CD4-positive, alpha-beta T cell treated with Interleukin-1 beta for 1 hour (primary cell): Measurements from ENCODE around the gene PAGE4.

Source experiments
- DNase-seq, 2 donors: peaks; one replicate each; pipeline ENCODE4 v3.0.0-alpha.2; 2020 to 2022

PAGE4 gene

GRCh38 chrX:49877397-49878101 is 48.4 kb downstream of the PAGE4 start:
- DNase-seq: no peak

GRCh38 chrX:49878128-49878833 is 49.2 kb downstream of the PAGE4 start:
- no peak for DNase-seq

GRCh38 chrX:49878834-49879655 is 49.9 kb downstream of the PAGE4 start, which contains the start of gene USP27X:
Gene USP27X, plus strand, starts transcription at chrX:49879484. Its CDS starts 824 bp downstream, at chrX:49880308.
- DNase-seq: peak; percentile 88

GRCh38 chrX:49879656-49880277 is 50.7 kb downstream of the PAGE4 start:
- DNase-seq: no peak

- DNase-seq: no peak
These were observed 51.6 kb downstream of the PAGE4 start for GRCh38 chrX:49880668-49881067.
